ENCODE results near the gene SYNE2. TPM values are rescaled to one million over a fixed set of nuclear protein-coding genes. Genes with fewer than 3 reads are reported as not detected.

The SYNE2 gene
- total RNA-seq, 1 experiment from 2014 or later: 37.5 TPM

- Histone ChIP-seq H3K27ac (ENCODE audit: low read length) (no peak overlapping the region), H3K9me3 (ENCODE audit: control insufficient read depth, insufficient read depth, low read depth, low read length) (no peaks in the 10 kb centered on the region), H3K36me3 (ENCODE audit: control insufficient read depth, insufficient read depth, low read length) (peaks cover 4% of the 10 kb centered on the region; the same call in 1 of the 2 replicates), H3K4me3 (ENCODE audit: low read depth in 2 of 2, low read length in 2 of 2) (no peak overlapping the region), H3K4me1 (ENCODE audit: control insufficient read depth, insufficient read depth, low read length) (no peaks in the 10 kb centered on the region), H3K27me3 (ENCODE audit: control insufficient read depth, insufficient read depth, low read length) (no peaks in the 10 kb centered on the region)
- CTCF ChIA-PET: no interaction called here
- intact Hi-C loops (cut with micrococcal nuclease; ENCODE audit: unreplicated experiment) (no loop called here), in situ Hi-C loops (cut with HindIII; ENCODE audit: low pct_unique_long_range_greater_than_20kb, low sequenced_read_pairs) (no loop called here)
- POLR2A ChIA-PET: no interaction called here
- no peak for DNase-seq (ENCODE audit: low read depth, low spot score)
- no TSS peak for BruUV-seq (replicated peaks)
- ATAC-seq: no peak
- TF ChIP-seq REST (IDR thresholded peaks at IDR 0.05; ENCODE audit: insufficient read depth in 1 of 2, low read depth in 2 of 2, low read length in 1 of 2) (no peak), SIN3A (IDR thresholded peaks at IDR 0.05; ENCODE audit: borderline replicate concordance, insufficient read depth, low read depth, low read length) (no peak), POLR2AphosphoS5 (IDR thresholded peaks at IDR 0.05; ENCODE audit: low read depth, low read length) (no peak), TCF7L2 (IDR thresholded peaks at IDR 0.05; ENCODE audit: low read depth, low read length) (no peak), CTCF (IDR thresholded peaks at IDR 0.05) (no peak)
Observed at GRCh38 chr14:63993992-63994391, 141.2 kb downstream of the SYNE2 start.

- TF ChIP-seq REST (IDR thresholded peaks at IDR 0.05; ENCODE audit: insufficient read depth in 1 of 2, low read depth in 2 of 2, low read length in 1 of 2) (no peak), POLR2AphosphoS5 (IDR thresholded peaks at IDR 0.05; ENCODE audit: low read depth, low read length) (no peak), TCF7L2 (IDR thresholded peaks at IDR 0.05; ENCODE audit: low read depth, low read length) (no peak), CTCF (IDR thresholded peaks at IDR 0.05) (no peak)
- CTCF ChIA-PET: no interaction called here
- intact Hi-C loops (cut with micrococcal nuclease; ENCODE audit: unreplicated experiment): no loop called here
Observed at GRCh38 chr14:63995285-63995684, 142.5 kb downstream of the SYNE2 start.

More at GRCh38 chr14:63995285-63995684, 142.5 kb downstream of the SYNE2 start:
- Histone ChIP-seq H3K36me3 (ENCODE audit: control insufficient read depth, insufficient read depth, low read length) (peaks cover 4% of the 10 kb centered on the region; the same call in 1 of the 2 replicates), H3K27me3 (ENCODE audit: control insufficient read depth, insufficient read depth, low read length) (no peaks in the 10 kb centered on the region), H3K27ac (ENCODE audit: low read length) (no peak overlapping the region), H3K9me3 (ENCODE audit: control insufficient read depth, insufficient read depth, low read depth, low read length) (no peaks in the 10 kb centered on the region), H3K4me3 (ENCODE audit: low read depth in 2 of 2, low read length in 2 of 2) (no peak overlapping the region), H3K4me1 (ENCODE audit: control insufficient read depth, insufficient read depth, low read length) (no peaks in the 10 kb centered on the region)
- POLR2A ChIA-PET: no interaction called here
- in situ Hi-C loops (cut with HindIII; ENCODE audit: low pct_unique_long_range_greater_than_20kb, low sequenced_read_pairs): no loop called here
- BruUV-seq (replicated peaks): no TSS peak
- ATAC-seq: no peak
- no peak for DNase-seq (ENCODE audit: low read depth, low spot score)

Data from Panc1 (cell line).